Measurements from ENCODE around the gene SH3TC1.

GRCh38 chr4:8209181-8209874 is 10.2 kb downstream of the SH3TC1 start:
- TF ChIP-seq YY1 (IDR thresholded peaks at IDR 0.05; ENCODE audit: insufficient read depth, insufficient read length): no peak
- no peak for TF ChIP-seq ZNF274 (IDR thresholded peaks at IDR 0.05; ENCODE audit: low read depth, low read length)

Measured in NT2/D1 (cell line).